Liver (tissue), 9 donors: Measurements from ENCODE around the gene GRIN3B. TPM values are rescaled to one million over a fixed set of nuclear protein-coding genes. Genes with fewer than 3 reads are reported as not detected.

Source experiments
- DNase-seq: peaks from one replicate; pipeline ENCODE4 v3.0.0-alpha.2; 2017; ENCODE audit warnings: low spot score
- H3K27ac ChIP-seq, 2 donors: one replicate each; pipeline ENCODE4 v1.7.0; 2013; ENCODE audit warnings: inconsistent platforms in 2 of 2, low read length in 2 of 2, control low read depth in 1 of 2, low read depth in 1 of 2, mild to moderate bottlenecking in 1 of 2
- H3K27me3 ChIP-seq, 4 donors: one replicate each; pipeline versions ENCODE4 v1.6.1 to v1.7.0; 2013; ENCODE audit warnings: low read length in 3 of 4, inconsistent platforms in 1 of 4, mild to moderate bottlenecking in 1 of 4, moderate library complexity in 1 of 4; ENCODE audit not compliant: control insufficient read depth in 4 of 4, insufficient read depth in 4 of 4
- H3K36me3 ChIP-seq, 4 donors: one replicate each; pipeline versions ENCODE4 v1.6.1 to v1.7.0; 2013; ENCODE audit warnings: low read length in 3 of 4, mild to moderate bottlenecking in 3 of 4, low read depth in 1 of 4, moderate library complexity in 1 of 4; ENCODE audit not compliant: control insufficient read depth in 4 of 4, insufficient read depth in 3 of 4
- H3K4me1 ChIP-seq, 4 donors: one replicate each; pipeline versions ENCODE4 v1.6.1 to v1.7.0; 2013; ENCODE audit warnings: low read length in 3 of 4, mild to moderate bottlenecking in 3 of 4, moderate library complexity in 1 of 4; ENCODE audit not compliant: control insufficient read depth in 4 of 4, insufficient read depth in 4 of 4
- H3K4me3 ChIP-seq, 3 donors: one replicate each; pipeline versions ENCODE4 v1.6.1 to v1.7.0; 2013; ENCODE audit warnings: low read length in 3 of 3, control low read depth in 1 of 3, low read depth in 1 of 3, mild to moderate bottlenecking in 1 of 3
- H3K9ac ChIP-seq, 2 donors: one replicate each; pipeline ENCODE4 v1.7.0; 2013; ENCODE audit warnings: low read length in 2 of 2, mild to moderate bottlenecking in 2 of 2, moderate library complexity in 2 of 2, control low read depth in 1 of 2, low read depth in 1 of 2
- H3K9me3 ChIP-seq, 4 donors: one replicate each; pipeline versions ENCODE4 v1.6.1 to v1.7.0; 2013; ENCODE audit warnings: low read length in 3 of 4; ENCODE audit not compliant: control insufficient read depth in 4 of 4
- EGR1 ChIP-seq, 2 donors: IDR thresholded peaks; 2 replicates each; pipeline ENCODE4 v1.6.1; 2016 to 2018; ENCODE audit warnings: antibody characterized with exemption in 2 of 2, low read depth in 2 of 2
- FOXA1 ChIP-seq: IDR thresholded peaks from 2 replicates; pipeline ENCODE4 v1.6.1; 2016; ENCODE audit warnings: antibody characterized with exemption
- FOXA2 ChIP-seq: IDR thresholded peaks from 2 replicates; pipeline ENCODE4 v1.6.1; 2016; ENCODE audit warnings: antibody characterized with exemption
- GABPA ChIP-seq, 2 donors: IDR thresholded peaks in 1 of 2; conservative IDR thresholded peaks in 1 of 2; 2 replicates each; pipeline ENCODE4 v1.6.1; 2016; ENCODE audit warnings: antibody characterized with exemption in 2 of 2, mild to moderate bottlenecking in 1 of 2, moderate library complexity in 1 of 2
- HNF4A ChIP-seq, 2 donors: conservative IDR thresholded peaks; 2 replicates each; pipeline ENCODE4 v1.6.1; 2016; ENCODE audit warnings: antibody characterized with exemption in 2 of 2, mild to moderate bottlenecking in 2 of 2
- HNF4G ChIP-seq: IDR thresholded peaks from 2 replicates; pipeline ENCODE4 v1.6.1; 2016; ENCODE audit warnings: antibody characterized with exemption
- JUND ChIP-seq, 2 donors: IDR thresholded peaks; 2 replicates each; pipeline ENCODE4 v1.6.1; 2016; ENCODE audit warnings: antibody characterized with exemption in 2 of 2
- NR2F2 ChIP-seq: IDR thresholded peaks from 2 replicates; pipeline ENCODE4 v1.6.1; 2016; ENCODE audit warnings: antibody characterized with exemption
- RAD21 ChIP-seq, 2 donors: IDR thresholded peaks; 2 replicates each; pipeline ENCODE4 v1.6.1; 2016; ENCODE audit warnings: antibody characterized with exemption in 2 of 2, mild to moderate bottlenecking in 2 of 2
- RXRA ChIP-seq, 2 donors: IDR thresholded peaks; 2 replicates each; pipeline ENCODE4 v1.6.1; 2017 to 2018; ENCODE audit warnings: antibody characterized with exemption in 2 of 2, mild to moderate bottlenecking in 1 of 2
- SP1 ChIP-seq: IDR thresholded peaks from 2 replicates; pipeline ENCODE4 v1.6.1; 2018; ENCODE audit warnings: antibody characterized with exemption, mild to moderate bottlenecking
- TAF1 ChIP-seq: conservative IDR thresholded peaks from 2 replicates; pipeline ENCODE4 v1.6.1; 2016; ENCODE audit warnings: antibody characterized with exemption, mild to moderate bottlenecking
- YY1 ChIP-seq: IDR thresholded peaks from 2 replicates; pipeline ENCODE4 v1.6.1; 2016; ENCODE audit warnings: antibody characterized with exemption, mild to moderate bottlenecking
- WGBS: extraction: QIAGEN DNeasy Blood & Tissue Kit; methylation state at CpG from one replicate; pipeline ENCODE4 v1.1.7; 2013; 5-methylcytosine and 5-hydroxymethylcytosine counted together
- polyA plus RNA-seq, 2 donors: library from polyadenylated mRNA; stranded (reverse) in 1 of 2; unstranded in 1 of 2; fragments of 200-250 nt in 1 of 2; fragments of >200 nt in 1 of 2; fragmentation: Nextera tagmentation in 1 of 2; extraction: Ambion mirVana in 1 of 2; gene quantifications; one replicate each; pipeline versions ENCODE4 v1.2.1 to v1.2.3, GENCODE V29; 2013 to 2015
- total RNA-seq, 2 donors: library from RNA; depleted of rRNA; stranded (reverse); fragments of >200 nt; gene quantifications; one replicate each; pipeline ENCODE4 v1.2.3, GENCODE V29; 2014
- TF ChIP-seq, protein P1 (sequence below): IDR thresholded peaks from 2 replicates; pipeline ENCODE4 v1.6.1; 2016; ENCODE audit warnings: antibody characterized with exemption, mild to moderate bottlenecking
- TF ChIP-seq, protein P2 (sequence below): IDR thresholded peaks from 2 replicates; pipeline ENCODE4 v1.6.1; 2016; ENCODE audit warnings: antibody characterized with exemption
- TF ChIP-seq, protein P3 (sequence below): IDR thresholded peaks from 2 replicates; pipeline ENCODE4 v1.6.1; 2016; ENCODE audit warnings: antibody characterized with exemption
- TF ChIP-seq, protein P4 (sequence below): fragments of 150-350 bp; IDR thresholded peaks from 2 replicates; pipeline ENCODE4 v1.5.1; 2017; ENCODE audit warnings: improper control_type of control experiment, low read depth, low read length; ENCODE audit not compliant: missing input control
- TF ChIP-seq, protein P5 (sequence below): IDR thresholded peaks from 2 replicates; pipeline ENCODE4 v1.6.1; 2016; ENCODE audit warnings: antibody characterized with exemption
- donor health status: healthy.
- donor health status: healthy.
- donor health status: healthy.
- donor health status: healthy.
- donor health status: healthy.

The GRIN3B gene
- total and polyA plus RNA-seq, 4 donors, result 0.05 TPM; not detected in 3

DNA sequence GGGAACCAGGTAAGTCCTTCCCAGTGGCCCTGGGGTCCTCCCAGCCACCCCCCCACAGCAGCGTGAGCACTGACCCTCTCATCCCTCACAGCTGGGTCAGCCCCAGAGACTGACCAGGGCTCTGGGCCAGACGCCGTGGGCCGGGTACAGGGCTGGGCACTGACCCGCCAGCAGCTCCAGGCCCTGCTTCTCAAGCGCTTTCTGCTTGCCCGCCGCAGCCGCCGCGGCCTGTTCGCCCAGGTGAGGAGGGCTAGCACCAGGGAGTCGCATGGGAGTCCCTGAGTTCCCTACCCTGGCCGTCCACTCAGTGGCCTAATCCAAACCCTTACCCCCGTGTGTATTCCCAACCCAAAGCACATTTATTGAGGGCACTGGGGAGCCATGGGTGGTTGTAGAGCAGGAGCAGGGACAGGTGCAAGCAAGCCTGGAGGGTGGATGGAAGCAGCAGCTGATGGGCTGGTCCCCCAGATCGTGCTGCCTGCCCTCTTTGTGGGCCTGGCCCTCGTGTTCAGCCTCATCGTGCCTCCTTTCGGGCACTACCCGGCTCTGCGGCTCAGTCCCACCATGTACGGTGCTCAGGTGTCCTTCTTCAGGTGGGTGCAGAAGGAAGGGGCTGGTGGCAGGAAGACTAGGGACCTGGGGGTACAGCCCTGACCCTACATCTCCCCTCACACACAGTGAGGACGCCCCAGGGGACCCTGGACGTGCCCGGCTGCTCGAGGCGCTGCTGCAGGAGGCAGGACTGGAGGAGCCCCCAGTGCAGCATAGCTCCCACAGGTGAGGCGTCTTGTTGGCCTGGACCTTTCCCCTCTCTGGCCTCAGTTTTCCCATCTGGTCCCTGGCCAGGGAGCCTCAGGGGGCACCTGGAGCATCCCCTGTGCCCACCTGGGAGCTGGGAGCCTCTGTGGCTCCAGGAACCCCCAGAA, 54.1 kb downstream of the GRIN3B start:
- H3K9ac ChIP-seq, result no peak overlapping the region
- H3K27ac ChIP-seq, result no peak overlapping the region
- no peak for DNase-seq
- TF ChIP-seq HNF4A (conservative IDR thresholded peaks at IDR 0.05) (no peak), YY1 (no peak), GABPA (IDR thresholded peaks at IDR 0.05 in 1 of 2, conservative IDR thresholded peaks at IDR 0.05 in 1 of 2) (no peak), FOXA2 (no peak), EGR1 (IDR thresholded peaks at IDR 0.05; ENCODE audit: low read depth in 2 of 2) (no peak), SP1 (no peak), JUND (IDR thresholded peaks at IDR 0.05) (no peak), RAD21 (IDR thresholded peaks at IDR 0.05) (no peak), HNF4G (no peak), FOXA1 (no peak), NR2F2 (no peak), RXRA (IDR thresholded peaks at IDR 0.05) (no peak), TAF1 (no peak)
- TF ChIP-seq, protein P1, sequence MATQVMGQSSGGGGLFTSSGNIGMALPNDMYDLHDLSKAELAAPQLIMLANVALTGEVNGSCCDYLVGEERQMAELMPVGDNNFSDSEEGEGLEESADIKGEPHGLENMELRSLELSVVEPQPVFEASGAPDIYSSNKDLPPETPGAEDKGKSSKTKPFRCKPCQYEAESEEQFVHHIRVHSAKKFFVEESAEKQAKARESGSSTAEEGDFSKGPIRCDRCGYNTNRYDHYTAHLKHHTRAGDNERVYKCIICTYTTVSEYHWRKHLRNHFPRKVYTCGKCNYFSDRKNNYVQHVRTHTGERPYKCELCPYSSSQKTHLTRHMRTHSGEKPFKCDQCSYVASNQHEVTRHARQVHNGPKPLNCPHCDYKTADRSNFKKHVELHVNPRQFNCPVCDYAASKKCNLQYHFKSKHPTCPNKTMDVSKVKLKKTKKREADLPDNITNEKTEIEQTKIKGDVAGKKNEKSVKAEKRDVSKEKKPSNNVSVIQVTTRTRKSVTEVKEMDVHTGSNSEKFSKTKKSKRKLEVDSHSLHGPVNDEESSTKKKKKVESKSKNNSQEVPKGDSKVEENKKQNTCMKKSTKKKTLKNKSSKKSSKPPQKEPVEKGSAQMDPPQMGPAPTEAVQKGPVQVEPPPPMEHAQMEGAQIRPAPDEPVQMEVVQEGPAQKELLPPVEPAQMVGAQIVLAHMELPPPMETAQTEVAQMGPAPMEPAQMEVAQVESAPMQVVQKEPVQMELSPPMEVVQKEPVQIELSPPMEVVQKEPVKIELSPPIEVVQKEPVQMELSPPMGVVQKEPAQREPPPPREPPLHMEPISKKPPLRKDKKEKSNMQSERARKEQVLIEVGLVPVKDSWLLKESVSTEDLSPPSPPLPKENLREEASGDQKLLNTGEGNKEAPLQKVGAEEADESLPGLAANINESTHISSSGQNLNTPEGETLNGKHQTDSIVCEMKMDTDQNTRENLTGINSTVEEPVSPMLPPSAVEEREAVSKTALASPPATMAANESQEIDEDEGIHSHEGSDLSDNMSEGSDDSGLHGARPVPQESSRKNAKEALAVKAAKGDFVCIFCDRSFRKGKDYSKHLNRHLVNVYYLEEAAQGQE, result no peak
- TF ChIP-seq, protein P2, sequence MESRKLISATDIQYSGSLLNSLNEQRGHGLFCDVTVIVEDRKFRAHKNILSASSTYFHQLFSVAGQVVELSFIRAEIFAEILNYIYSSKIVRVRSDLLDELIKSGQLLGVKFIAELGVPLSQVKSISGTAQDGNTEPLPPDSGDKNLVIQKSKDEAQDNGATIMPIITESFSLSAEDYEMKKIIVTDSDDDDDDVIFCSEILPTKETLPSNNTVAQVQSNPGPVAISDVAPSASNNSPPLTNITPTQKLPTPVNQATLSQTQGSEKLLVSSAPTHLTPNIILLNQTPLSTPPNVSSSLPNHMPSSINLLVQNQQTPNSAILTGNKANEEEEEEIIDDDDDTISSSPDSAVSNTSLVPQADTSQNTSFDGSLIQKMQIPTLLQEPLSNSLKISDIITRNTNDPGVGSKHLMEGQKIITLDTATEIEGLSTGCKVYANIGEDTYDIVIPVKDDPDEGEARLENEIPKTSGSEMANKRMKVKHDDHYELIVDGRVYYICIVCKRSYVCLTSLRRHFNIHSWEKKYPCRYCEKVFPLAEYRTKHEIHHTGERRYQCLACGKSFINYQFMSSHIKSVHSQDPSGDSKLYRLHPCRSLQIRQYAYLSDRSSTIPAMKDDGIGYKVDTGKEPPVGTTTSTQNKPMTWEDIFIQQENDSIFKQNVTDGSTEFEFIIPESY, result no peak
- TF ChIP-seq, protein P3, sequence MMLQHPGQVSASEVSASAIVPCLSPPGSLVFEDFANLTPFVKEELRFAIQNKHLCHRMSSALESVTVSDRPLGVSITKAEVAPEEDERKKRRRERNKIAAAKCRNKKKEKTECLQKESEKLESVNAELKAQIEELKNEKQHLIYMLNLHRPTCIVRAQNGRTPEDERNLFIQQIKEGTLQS, result no peak
- TF ChIP-seq, protein P4, sequence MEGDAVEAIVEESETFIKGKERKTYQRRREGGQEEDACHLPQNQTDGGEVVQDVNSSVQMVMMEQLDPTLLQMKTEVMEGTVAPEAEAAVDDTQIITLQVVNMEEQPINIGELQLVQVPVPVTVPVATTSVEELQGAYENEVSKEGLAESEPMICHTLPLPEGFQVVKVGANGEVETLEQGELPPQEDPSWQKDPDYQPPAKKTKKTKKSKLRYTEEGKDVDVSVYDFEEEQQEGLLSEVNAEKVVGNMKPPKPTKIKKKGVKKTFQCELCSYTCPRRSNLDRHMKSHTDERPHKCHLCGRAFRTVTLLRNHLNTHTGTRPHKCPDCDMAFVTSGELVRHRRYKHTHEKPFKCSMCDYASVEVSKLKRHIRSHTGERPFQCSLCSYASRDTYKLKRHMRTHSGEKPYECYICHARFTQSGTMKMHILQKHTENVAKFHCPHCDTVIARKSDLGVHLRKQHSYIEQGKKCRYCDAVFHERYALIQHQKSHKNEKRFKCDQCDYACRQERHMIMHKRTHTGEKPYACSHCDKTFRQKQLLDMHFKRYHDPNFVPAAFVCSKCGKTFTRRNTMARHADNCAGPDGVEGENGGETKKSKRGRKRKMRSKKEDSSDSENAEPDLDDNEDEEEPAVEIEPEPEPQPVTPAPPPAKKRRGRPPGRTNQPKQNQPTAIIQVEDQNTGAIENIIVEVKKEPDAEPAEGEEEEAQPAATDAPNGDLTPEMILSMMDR, result no peak
- TF ChIP-seq, protein P5, sequence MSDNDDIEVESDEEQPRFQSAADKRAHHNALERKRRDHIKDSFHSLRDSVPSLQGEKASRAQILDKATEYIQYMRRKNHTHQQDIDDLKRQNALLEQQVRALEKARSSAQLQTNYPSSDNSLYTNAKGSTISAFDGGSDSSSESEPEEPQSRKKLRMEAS, result no peak
- H3K4me1 ChIP-seq, result no peaks in the 10 kb centered on the region
- 98% methylated on average over 28 of the region's 28 CpGs for WGBS
- H3K27me3 ChIP-seq, result no peaks in the 10 kb centered on the region
- no peak overlapping the region for H3K4me3 ChIP-seq
- H3K36me3 ChIP-seq, result no peaks in the 10 kb centered on the region
- peaks cover 0 to 13% (median 0%) of the 10 kb centered on the region in 4 donors for H3K9me3 ChIP-seq
